Activated CD8-positive, alpha-beta T cell treated with anti-CD3 and anti-CD28 coated beads for 36 hours (primary cell): ENCODE measurements around the gene SLC4A4. TPM values are rescaled to one million over a fixed set of nuclear protein-coding genes. Genes with fewer than 3 reads are reported as not detected.

ENCODE experiments used
- ATAC-seq: fragments of 200-7000 bp; cut with Tn5 transposase; one replicate; pipeline ENCODE4 v1.10.0; 2021; ENCODE audit warnings: mild to moderate bottlenecking, moderate library complexity
- CTCF ChIA-PET: fragments of 350-600 bp; sonication (Branson Sonifier 250); formaldehyde crosslinking; loops from one replicate; lab custom pipeline; 2021; ENCODE audit warnings: antibody characterized with exemption; lab: Charles Lee
- POLR2A ChIA-PET: fragments of 350-600 bp; sonication (Branson Sonifier 250); formaldehyde crosslinking; loops from one replicate; lab custom pipeline; 2021; ENCODE audit warnings: antibody characterized with exemption; lab: Charles Lee
- DNase-seq: peaks from one replicate; pipeline ENCODE4 v3.0.0-alpha.2; 2020
- H3K27ac Mint-ChIP-seq: one replicate; pipeline ENCODE4 v1.8.0; 2021; ENCODE audit warnings: mild to moderate bottlenecking, mixed read lengths
- H3K27me3 Mint-ChIP-seq: one replicate; pipeline ENCODE4 v1.8.0; 2021; ENCODE audit warnings: mixed read lengths
- H3K36me3 Mint-ChIP-seq: one replicate; pipeline ENCODE4 v1.8.0; 2021; ENCODE audit warnings: low read depth, mixed read lengths
- H3K4me1 Mint-ChIP-seq: one replicate; pipeline ENCODE4 v1.8.0; 2021; ENCODE audit warnings: low read depth, mixed read lengths
- H3K4me3 Mint-ChIP-seq: one replicate; pipeline ENCODE4 v1.8.0; 2021; ENCODE audit warnings: mild to moderate bottlenecking, moderate library complexity, mixed read lengths
- H3K9me3 Mint-ChIP-seq: one replicate; pipeline ENCODE4 v1.8.0; 2021; ENCODE audit warnings: mixed read lengths
- intact Hi-C: fragments of 100-400 bp; cut with micrococcal nuclease; formaldehyde crosslinking; loops from one replicate; pipeline ENCODE4 v1.10.0; 2022
- total RNA-seq, 2 experiments: library from RNA; stranded (reverse); gene quantifications; one replicate each; pipeline ENCODE4 v1.2.3, GENCODE V29; 2021
- TF ChIP-seq, protein P1 (sequence below): fragments of 200-600 bp; IDR thresholded peaks from one replicate; pipeline ENCODE4 v1.8.0; 2022; ENCODE audit warnings: antibody characterized with exemption, mild to moderate bottlenecking

The SLC4A4 gene
- total RNA-seq, 2 experiments from 2014 or later = 0.59 to 0.81 TPM

- Mint-ChIP-seq H3K27me3 (no peaks in the 10 kb centered on the region), H3K4me3 (no peak overlapping the region), H3K4me1 (peaks cover 7% of the 10 kb centered on the region), H3K27ac (no peak overlapping the region), H3K9me3 (peaks cover 4% of the 10 kb centered on the region), H3K36me3 (no peaks in the 10 kb centered on the region)
- CTCF ChIA-PET = no interaction called here
- ATAC-seq (no peak), DNase-seq (no peak)
- intact Hi-C loops = no loop called here
- TF ChIP-seq, protein P1, sequence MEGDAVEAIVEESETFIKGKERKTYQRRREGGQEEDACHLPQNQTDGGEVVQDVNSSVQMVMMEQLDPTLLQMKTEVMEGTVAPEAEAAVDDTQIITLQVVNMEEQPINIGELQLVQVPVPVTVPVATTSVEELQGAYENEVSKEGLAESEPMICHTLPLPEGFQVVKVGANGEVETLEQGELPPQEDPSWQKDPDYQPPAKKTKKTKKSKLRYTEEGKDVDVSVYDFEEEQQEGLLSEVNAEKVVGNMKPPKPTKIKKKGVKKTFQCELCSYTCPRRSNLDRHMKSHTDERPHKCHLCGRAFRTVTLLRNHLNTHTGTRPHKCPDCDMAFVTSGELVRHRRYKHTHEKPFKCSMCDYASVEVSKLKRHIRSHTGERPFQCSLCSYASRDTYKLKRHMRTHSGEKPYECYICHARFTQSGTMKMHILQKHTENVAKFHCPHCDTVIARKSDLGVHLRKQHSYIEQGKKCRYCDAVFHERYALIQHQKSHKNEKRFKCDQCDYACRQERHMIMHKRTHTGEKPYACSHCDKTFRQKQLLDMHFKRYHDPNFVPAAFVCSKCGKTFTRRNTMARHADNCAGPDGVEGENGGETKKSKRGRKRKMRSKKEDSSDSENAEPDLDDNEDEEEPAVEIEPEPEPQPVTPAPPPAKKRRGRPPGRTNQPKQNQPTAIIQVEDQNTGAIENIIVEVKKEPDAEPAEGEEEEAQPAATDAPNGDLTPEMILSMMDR = no peak
- POLR2A ChIA-PET = no interaction called here
Measured at GRCh38 chr4:71333960-71334359, 4.9 kb upstream of the SLC4A4 start.

- DNase-seq (no peak), ATAC-seq (no peak)
- TF ChIP-seq, protein P1 = no peak
- Mint-ChIP-seq H3K27me3 (no peaks in the 10 kb centered on the region), H3K27ac (no peak overlapping the region), H3K4me1 (peaks cover 9% of the 10 kb centered on the region), H3K4me3 (no peak overlapping the region), H3K9me3 (peaks cover 4% of the 10 kb centered on the region), H3K36me3 (no peaks in the 10 kb centered on the region)
- ChIA-PET POLR2A (no interaction called here), CTCF (no interaction called here)
- intact Hi-C loops = no loop called here
Measured at GRCh38 chr4:71334465-71334882, 4.3 kb upstream of the SLC4A4 start.

GRCh38 chr4:71343670-71344466 lies 5.0 kb downstream of the SLC4A4 start:
- H3K4me1 Mint-ChIP-seq = peaks cover 2% of the 10 kb centered on the region
- H3K27me3 Mint-ChIP-seq = peaks cover 4% of the 10 kb centered on the region
- no peaks in the 10 kb centered on the region for H3K36me3 Mint-ChIP-seq
- TF ChIP-seq, protein P1 = no peak
- no peak overlapping the region for H3K4me3 Mint-ChIP-seq
- H3K9me3 Mint-ChIP-seq = no peaks in the 10 kb centered on the region
- no peak for ATAC-seq
- H3K27ac Mint-ChIP-seq = no peak overlapping the region
- POLR2A ChIA-PET = no interaction called here
- CTCF ChIA-PET = interaction anchor here (1.1 kb wide), 1 partner anchor 9 kb away, joined by 3 read pairs; no protein-coding TSS in a partner anchor
- no peak for DNase-seq
- intact Hi-C loops = no loop called here

- H3K4me1 Mint-ChIP-seq = no peaks in the 10 kb centered on the region
- no peak for ATAC-seq
- TF ChIP-seq, protein P1 = no peak
- ChIA-PET CTCF (no interaction called here), POLR2A (no interaction called here)
- no peak overlapping the region for H3K27ac Mint-ChIP-seq
- H3K4me3 Mint-ChIP-seq = no peak overlapping the region
- intact Hi-C loops = no loop called here
- no peaks in the 10 kb centered on the region for H3K36me3 Mint-ChIP-seq
- DNase-seq = no peak
- H3K27me3 Mint-ChIP-seq = peaks cover 4% of the 10 kb centered on the region
- no peaks in the 10 kb centered on the region for H3K9me3 Mint-ChIP-seq
Measured at GRCh38 chr4:71346710-71347109, 7.9 kb downstream of the SLC4A4 start.

DNA sequence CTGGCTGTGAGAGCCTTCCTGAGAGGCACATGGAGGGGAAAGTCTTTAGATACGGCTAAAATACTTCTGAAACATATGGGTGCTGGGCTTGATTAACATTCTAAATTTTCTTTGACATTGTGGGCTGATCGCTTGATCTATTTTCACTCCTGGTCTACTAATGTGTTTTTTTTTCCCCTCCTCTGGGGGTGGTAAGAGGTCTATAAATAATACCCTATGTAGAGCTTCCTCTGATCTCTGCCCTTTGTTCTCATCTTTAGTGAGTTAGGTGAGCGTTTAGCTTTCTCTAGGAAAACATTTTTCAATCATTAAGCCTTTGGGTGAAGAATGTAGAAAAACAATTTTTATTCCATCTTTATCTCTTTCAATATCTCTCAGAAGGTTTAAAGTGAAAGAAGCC lies 9.8 kb downstream of the SLC4A4 start:
- H3K4me3 Mint-ChIP-seq = no peak overlapping the region
- TF ChIP-seq, protein P1 = no peak
- no peaks in the 10 kb centered on the region for H3K4me1 Mint-ChIP-seq
- CTCF ChIA-PET = no interaction called here
- H3K9me3 Mint-ChIP-seq = no peaks in the 10 kb centered on the region
- POLR2A ChIA-PET = no interaction called here
- DNase-seq = no peak
- ATAC-seq = no peak
- H3K27me3 Mint-ChIP-seq = peaks cover 1% of the 10 kb centered on the region
- H3K36me3 Mint-ChIP-seq = no peaks in the 10 kb centered on the region
- H3K27ac Mint-ChIP-seq = no peak overlapping the region
- intact Hi-C loops = no loop called here
